ENCODE measurements around the gene CCDC30.
A peak's percentile ranks its signal among the peaks of the same experiment; 100 is the strongest.

The CCDC30 gene

DNA sequence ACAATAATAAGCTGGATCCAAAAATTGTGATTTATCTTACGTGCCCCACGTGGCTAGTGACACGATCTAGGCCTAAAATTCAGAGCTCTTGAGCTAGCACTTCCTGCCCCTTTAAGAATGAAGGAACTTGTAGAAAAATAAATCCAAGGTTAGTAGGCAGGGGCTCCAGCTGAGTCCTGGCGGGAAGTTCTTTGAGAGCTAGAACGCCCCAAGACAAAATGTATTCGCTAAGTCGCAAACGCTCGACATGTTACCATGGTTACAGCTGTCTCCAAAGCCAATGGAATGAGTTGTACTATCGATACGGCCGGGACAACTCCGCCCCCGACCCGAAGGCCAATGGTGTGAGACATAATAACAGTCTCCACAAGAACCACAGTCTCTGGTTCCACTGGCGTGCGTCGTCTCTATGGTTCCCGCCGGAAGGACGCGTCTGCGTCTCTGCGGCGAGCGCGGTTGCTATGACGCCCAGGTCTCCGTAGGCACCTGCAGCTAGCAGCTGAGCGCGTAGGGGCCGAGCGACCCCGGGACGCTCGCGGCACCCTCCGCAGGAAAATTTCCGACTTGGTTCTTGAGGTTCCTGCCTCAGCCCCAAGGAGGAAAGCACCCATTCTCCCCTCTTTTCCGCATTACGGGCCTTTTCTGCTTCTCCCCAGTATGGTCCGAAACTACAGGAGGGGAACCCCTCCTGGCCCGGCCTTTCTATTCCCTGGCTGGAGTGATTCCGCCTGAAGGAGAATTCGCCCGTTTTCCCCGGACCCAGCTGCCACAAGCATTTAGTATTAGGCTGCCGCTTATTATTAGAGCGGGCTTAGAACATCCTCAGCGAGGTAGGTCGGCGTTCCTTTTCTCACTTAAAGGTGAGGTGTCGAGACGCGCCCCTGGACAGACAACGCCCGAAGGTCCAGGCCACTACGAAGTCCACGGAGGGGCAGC, at the start of gene CCDC30:
Gene CCDC30, plus strand, starts transcription at position 459 of the 936 bp plus-strand sequence. CDS start 17,266 bp downstream, outside the sequence.
- DNase-seq = peak; percentile 99

DNA sequence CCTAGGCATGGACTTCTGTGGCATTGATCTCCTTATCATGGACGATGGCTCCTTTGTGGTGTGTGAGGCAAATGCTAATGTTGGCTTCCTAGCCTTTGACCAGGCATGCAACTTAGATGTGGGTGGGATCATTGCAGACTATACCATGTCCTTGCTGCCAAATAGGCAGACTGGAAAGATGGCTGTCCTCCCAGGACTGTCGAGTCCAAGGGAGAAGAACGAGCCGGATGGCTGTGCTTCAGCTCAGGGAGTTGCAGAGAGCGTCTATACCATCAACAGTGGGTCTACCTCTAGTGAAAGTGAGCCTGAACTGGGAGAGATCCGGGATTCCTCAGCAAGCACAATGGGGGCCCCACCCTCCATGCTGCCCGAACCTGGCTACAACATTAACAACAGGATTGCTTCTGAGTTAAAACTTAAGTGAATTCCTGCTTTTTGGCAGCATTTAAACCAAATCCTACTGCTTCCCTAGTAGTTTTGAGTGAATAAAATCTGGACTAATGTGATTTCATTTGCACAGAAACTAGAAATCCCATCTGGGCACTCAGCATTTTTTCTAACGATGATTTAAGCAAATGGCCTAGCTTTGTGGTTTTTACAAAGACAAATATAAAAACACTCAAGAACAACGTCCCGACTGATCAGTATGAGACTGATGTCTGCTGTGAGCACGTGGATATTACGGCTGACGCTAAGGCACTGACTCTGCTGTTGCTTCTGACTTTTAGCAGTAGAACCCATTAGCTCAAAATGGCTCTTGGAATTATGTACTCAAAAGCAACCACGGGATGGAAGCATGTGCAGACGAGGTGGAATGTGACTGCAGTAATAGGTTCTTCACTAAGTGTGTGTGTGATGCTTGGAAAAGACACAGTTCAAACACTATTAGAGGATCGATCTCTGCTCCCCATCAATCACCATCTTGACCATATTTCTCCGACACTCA, 48.3 kb upstream of the CCDC30 start:
- no peak for DNase-seq

DNA sequence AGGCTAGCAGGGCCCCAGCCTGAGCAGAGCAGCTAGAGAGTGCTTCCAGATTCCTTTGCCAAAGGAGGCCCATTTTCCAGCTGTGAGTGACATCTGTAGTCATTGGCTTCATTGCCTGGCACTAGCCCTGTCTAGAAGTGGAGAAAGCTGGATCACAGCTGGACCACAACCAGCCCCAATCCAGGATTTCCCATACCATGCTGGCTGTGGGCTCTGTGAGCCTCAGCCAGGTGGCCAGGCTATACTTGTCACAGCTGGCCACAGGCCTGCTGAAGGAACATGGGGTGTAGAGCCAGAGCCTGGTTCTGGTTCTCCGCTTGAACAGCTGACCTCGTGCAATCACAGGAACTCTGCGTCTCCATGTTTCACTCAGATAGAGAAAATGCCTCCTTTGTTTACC, 45.9 kb upstream of the CCDC30 start:
- DNase-seq = no peak

DNA sequence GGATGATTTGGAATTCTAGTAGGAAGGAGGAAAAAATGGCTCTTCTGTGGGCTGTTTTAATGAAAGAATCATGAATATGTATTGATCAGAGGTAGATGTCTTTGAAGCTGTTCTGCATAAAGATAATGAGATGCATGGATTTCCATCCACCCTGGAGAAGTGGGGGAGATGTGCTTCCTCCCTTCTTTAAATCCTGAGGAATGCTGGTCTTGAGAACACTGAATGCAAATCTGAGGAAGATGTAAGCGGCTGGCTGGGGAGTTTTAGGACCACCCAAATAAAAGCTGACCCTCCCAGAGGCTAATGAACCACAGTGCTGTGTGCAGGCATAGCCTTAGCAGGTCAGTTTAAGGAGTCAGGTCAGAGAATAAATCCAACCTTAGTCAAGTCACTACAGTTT, 44.6 kb upstream of the CCDC30 start:
- no peak for DNase-seq

DNA sequence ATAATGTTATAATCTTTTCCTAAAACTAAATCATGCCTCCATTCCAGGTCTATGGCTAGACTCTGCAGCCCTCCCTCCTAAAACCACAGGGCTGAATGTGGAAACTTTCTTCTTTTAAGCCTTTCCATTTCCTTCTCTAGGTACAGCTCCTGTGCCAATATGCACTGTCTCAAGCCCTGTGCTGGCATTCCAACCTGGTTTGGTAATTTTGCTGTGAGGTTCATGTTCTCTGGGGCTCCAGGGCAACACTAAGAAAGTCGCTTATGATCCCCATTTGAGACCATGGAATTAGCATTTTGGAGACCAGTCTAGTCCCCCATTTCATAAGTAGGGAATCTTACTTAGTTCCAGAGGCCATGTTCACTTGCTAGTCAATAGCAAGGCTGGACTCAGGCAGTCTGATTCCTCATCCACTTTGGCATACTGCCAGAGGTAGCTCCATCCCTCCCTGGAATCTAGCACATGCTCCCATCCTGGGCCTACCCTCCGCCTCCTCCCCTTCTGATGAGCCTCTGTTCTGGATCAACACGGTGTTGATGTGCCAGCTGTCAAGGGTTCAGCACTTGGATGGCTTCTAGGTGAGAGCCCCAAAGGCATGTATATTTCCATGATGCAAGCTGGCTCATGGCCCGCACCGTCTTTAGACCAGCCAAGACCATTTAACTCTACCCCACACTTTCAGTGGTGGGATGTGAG, 43.8 kb upstream of the CCDC30 start:
- no peak for DNase-seq

DNA sequence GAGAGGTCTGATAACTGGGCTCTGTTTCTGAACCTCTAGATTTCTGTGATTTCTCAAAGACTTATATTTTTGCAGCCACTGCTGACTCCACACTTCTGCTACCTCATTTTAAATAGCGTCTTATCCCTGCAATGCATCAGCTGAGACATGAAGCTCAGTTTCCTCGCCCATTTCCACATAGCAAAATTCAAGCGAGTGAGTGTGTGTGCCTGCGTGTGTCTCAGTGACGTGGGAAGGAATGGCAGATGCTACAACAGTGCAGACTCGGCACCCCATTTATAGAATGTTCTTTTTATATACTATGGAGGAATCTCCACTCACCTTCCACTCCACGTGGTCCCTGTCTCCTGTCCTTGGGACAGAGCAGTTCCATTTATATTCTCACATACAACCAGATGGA, 43.0 kb upstream of the CCDC30 start:
- no peak for DNase-seq

DNA sequence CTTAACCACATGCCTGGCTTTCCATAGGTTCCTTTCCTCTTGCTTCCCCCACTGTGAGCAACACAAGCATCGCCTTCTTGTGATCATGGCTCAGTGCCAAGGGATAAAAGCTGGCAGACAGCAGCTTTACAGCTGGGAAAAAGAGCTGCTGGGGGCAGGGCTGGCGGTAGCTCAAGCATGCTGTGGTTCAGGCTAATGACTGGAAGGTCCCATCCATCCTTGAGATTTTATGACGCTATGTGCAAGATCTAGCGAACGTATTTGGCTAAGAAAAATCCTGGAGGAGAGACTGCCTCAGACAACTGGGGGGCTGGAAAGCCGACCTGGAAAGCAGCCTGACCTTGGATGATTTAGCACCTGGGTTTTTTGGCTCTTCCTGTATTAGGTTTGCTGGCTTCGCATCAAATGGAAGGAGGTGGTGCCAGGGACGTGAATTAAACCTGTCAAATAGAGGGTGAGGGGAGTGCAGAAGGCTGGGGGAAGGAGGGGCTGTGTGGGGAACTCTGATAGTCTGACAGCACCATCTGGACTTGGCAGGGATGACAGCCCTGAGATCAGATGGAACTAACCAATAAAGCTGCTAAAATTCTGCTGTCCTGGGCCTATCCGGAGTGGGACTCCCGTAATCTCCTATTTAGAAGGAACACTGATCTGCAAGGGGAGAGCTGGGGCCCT, 42.0 kb upstream of the CCDC30 start:
- DNase-seq = no peak

DNA sequence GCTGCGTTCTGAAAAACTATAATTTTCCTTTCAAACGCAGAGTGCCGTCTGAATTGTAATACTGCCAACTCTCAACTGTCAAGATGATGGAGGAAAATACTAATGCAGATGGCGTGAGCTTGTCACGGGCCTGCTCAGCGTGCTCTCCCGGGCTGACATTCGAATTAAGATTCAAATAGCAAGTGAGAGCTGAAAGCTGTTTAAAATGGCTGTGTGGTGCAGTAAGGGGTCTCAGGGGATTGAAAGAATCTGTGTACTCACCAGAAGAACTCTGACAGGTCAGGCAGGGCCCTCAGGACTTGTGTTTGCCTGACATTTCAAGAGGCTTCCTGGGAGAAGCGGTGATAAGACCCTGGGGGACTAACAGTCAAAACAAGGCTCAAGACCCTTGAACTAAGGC, 40.3 kb upstream of the CCDC30 start:
- DNase-seq = no peak

DNA sequence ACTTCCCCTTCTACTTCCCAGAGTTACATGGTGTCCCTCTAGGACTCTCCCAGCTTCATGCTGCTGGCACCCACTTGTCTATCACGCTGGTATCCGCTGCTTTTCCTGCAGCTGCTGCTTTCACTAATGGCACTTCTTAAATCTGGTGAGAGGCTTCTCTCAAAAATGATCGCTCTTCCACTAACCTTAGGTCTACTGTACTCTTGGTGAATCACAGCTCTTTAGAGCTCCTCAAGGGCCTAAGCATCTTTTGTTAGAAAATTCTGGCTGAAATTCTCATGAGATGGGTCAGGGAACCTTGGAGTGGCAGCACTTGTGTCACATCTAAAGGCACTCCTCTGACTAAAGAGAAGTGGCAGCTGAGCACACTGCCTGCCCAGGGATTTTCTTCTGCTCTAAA, 39.4 kb upstream of the CCDC30 start:
- no peak for DNase-seq

DNA sequence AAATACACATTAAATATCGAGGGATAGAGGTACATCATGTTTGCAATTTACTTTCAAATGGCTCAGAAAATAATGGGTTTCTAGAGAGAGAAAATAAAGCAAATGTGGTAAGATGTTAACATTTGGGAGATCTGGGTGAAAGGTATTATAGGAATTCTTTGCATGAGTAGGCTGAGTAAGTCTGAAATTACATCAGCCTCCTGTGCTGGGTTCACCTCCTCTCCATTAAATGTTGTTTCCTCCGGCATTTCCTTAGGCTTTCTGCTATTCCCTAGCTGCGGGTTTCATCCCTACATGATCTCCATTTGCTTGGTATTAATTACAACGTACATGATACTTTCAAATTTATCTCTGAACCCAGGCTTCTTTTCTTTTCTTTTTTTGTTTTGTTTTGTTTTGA, 38.9 kb upstream of the CCDC30 start:
- DNase-seq = no peak

DNA sequence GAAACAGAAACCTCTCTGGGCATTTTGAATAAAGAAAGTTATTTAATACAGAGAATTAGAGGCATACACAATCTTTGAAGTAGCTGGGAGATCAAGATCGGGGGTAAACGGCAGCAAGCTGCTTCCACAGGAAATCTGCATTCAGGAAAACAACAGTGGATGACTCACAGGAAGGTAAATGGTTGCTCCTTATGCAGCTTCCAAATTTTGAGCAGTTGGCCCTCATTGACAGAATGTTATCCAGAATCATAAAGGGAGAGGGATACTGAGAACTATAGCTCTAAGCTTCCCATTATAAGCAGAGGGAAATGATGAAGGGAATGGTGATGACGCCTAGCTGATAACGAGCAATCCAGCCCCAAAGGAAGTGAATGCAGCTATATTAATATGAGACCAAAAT, 35.8 kb upstream of the CCDC30 start:
- DNase-seq = no peak

DNA sequence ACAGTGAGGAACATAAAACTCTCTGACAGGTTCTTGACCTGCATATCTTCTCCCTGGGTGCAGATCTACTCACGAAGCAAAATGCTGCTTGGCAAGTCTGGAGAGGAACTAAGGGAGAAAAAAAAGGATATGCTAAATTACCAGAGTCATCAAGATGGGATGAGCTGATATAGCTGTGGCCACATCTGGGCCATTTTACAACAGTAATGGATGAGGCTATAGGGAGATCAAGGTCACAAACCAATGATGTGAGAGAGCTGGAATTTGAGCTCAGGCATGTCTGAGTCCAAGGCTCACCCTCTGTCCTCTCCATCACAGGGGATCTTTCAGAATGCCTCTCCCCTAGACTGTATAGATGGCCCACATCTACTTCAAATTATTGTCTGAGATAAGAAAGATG, 33.5 kb upstream of the CCDC30 start:
- no peak for DNase-seq

DNA sequence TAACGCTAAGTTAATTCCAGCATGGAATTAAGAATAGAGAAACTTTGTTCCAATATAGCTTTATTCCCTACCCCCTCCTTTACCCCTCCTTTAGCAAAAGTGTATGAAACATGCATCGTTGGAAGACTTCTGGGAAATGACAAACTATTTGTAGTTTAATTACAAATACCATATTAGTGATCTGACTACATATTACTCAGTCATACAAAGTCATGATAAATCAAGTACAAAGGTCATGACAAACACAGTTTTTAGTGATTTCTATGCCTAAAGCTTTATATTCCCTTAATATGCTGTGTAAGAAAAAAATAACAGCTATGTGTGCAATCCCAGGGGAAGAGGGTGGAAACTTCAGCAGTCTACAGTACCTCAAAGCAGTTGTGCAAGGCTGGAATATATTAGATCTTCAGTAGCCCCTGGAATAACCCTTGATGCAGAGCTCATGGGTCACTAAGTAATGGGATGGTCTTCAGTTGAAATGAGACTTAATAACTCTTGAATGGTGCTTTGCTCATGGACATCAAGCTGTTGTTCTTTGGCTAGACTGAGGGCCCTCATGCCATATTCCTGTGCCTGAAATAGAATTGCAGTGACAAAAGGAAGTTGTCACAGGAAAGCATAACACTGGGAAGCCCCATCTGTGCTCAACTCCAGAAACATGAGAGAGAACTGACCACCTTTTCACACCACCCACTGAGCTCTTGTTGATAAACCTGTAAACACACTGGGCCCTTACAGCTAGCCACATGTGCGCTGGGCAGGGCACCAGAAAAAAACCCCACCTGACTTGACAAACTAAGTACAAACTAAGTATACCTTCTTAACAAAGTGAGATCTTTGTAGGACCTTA, 32.6 kb upstream of the CCDC30 start:
- no peak for DNase-seq

DNA sequence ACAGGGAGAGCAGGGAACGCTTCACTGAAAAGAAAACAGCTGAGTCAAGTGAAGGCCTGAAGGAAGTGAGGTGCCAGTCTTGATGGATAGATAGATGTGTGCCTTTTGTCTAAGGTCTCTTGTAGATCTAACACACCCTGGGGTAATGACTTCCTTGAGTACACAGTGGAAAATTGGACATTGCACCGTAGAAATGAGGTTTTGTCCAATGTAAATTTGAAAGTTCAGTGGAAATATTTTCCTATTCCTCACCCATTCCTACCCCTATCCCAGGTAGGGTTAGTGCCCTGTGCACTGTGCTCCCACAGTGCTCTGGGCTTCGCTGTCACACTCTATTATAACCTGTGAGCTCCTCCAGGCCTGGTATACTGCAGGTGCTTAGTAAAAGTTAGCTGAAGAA, 31.6 kb upstream of the CCDC30 start:
- no peak for DNase-seq

DNA sequence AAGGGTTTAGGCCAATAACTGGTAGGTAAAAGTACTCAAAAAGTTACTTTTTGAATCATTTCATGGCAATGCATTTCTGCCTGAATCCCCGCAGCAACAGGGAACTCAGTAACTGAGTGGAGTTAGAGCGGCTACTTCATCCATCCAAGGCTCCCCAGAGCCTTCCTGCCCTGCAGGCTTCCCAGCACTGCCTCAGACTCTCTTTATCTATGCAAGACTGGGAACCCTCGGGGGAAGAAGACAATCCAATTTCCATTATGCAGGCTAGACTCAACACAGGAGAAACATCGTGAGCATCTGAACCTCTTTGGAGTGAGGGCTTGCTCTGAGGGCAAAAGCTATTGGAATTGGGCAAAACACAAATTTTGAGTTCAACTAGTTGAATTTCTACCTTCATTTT, 30.4 kb upstream of the CCDC30 start:
- DNase-seq = no peak

DNA sequence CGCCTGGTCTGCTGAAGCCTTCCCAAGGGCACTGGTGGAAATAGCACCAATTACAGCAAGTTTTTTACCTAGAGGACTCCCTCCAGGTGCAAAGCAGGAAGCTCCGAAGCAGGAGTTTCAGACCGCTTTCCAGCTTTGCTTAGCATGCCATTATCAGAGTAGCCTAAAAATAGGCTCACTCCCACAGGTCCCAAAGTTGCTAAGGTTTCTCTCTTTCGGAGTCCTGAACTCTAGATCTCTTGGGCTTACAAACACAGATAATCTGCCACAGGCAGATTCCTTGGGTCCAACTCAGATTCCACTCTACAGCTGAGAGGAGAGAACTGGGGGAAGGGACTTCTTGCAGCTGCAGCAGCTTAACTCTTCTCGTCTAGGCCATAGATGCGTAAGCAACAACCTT, 29.7 kb upstream of the CCDC30 start:
- DNase-seq = no peak

DNA sequence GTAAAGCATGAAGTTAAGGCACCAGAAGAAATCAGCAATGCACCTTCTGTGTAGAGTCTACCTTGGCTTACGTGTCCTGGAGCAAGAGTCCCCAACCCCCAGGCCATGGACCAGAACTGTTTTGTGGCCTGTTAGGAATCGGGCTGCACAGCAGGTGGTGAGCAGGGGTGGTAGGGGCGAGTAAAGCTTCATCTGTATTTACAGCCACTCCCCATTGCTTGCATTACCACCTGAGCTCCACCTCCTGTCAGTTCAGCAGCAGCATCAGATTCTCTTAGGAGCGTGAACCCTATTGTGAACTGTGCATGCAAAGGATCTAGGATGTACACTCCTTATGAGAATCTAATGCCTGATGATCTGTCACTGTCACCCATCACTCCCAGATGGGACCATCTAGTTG, 28.7 kb upstream of the CCDC30 start:
- DNase-seq = no peak

DNA sequence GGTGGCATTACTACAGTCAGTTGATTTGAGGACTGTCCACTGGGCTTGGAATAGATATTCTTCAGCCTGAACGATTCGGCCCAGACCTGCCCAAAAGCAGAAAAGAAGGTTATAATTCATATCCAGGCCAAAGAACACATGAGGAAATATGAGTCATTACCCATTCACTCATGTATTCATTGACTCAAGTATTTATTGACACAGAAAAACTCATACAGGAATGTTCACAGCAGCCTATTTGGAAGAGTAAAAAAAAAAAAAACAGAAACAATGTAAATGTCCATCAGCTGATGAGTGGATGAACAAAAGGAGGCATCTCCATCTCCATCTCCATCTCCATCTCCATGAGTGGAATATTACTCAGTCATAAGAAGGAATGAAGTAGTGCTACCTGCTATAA, 23.1 kb upstream of the CCDC30 start:
- DNase-seq = no peak

DNA sequence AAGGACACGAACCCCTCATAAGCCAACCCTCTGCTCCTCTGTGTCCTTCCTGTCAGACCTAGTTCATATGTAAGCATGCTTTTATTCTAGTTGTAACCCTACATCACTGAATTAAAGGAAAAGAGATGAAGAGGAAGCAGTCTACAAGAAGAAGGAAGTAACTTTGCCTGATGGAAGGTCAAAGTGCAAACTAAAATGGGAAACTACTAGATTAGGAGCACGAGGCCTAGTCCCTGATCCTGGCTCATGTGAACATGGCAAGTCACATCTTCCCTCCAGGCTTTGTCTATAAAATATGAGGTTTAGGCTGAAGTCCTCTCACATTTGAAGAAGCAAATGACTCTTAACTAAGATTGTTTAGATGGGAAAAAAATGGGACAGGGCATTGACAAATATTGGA, 20.4 kb upstream of the CCDC30 start:
- no peak for DNase-seq

DNA sequence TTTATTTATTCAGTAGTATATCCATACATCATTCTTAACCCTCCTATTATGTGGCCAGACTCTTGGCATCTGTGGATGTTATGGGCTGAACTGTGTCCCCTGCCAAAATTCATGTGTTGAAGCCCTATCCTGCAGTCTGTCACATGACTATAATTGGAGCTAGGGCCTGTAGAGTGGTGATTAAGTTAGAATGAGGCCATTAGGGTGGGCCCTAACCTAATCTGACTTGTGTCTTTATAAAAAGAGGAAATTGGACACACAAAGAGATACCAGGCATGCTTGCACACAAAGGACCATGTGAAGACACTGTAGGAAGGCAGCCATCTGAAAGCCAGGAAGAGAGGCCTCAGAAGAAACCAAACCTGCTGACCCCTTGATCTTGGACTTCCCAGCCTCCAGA, 13.8 kb upstream of the CCDC30 start:
- no peak for DNase-seq

DNA sequence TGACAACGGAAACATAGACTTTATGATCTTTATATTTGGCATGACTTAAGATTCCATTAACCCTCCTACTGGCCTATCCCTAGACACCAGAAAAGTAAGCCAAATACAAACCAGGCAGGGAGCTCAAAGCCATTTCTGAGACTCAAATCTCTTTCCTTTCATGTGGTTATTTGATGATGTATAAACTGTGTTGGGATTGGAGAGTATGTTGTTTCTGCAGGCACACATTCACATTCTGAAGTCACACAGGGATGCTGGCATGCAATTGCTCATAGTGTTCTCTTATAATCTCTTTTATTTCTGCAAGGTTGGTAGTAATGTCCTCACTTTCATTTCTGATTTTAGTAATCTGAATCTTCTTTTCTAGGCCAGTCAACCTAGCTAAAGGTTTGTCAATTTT, 13.0 kb upstream of the CCDC30 start:
- no peak for DNase-seq

DNA sequence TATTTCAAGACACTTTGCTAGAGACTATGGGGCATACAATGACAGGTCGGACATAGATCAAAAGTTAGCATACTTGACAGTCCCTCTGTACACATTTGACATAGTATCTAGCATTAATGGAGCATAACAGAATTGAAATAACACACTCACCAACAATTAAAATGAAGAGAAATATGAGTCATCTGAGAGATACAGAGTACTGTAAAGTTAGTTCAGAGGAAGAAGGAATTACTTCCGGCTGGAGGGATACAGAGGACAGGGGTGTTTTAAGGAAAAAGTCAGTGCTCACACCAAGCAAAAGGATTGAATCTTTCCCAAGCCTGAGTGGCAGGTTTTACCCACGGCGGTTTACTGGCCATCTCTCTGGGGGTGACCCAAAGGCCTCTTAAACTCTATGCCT, 9.7 kb upstream of the CCDC30 start:
- DNase-seq = no peak
